Stimulated activated CD4-positive, alpha-beta T cell treated with anti-CD3 and anti-CD28 coated beads, Interleukin-4, amount 100 ng/mL, for 1 hour (primary cell): ENCODE measurements around the gene DCC.

Experiments used
- DNase-seq: peaks from one replicate; pipeline ENCODE4 v3.0.0-alpha.2; 2020

DCC gene

DNA sequence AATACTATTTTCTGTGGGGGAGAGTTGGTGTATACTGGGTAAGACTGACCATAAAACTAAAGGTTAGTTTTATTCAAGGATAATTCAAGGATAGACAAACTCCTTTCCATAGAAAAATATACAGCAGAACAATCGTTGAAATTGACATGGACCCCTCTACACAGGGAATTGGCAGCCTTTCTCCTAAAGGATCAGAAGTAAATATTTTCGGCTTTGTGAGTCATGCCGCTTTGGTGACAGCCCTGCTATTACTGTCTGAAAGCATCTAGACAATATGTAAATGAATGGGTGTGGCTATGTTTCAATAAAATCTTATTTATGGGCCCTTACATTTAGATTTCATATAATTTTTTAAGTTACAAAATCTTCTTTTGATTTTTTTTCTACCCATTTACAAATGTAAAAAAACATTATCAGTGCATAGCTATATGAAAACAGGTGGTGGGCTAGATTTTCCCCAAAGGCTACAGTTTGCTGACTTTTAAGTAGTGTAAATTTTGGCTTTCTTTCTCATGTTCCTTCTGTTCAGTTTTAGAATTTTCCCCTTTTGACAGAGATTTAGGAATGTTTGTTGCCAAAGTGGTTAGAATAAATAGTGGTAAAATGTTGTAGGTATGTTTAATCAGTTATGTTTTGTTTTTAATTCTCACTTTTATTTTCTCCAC is 270.6 kb downstream of the DCC start:
- no peak for DNase-seq

- no peak for DNase-seq
These were observed 272.4 kb downstream of the DCC start for GRCh38 chr18:52612406-52612805.

- no peak for DNase-seq
These were observed 275.3 kb downstream of the DCC start for GRCh38 chr18:52615321-52615720.

GRCh38 chr18:52615943-52616342 is 275.9 kb downstream of the DCC start:
- DNase-seq = no peak

GRCh38 chr18:52617931-52618330 is 277.9 kb downstream of the DCC start:
- no peak for DNase-seq

GRCh38 chr18:52620926-52621439 is 281.0 kb downstream of the DCC start:
- no peak for DNase-seq

DNA sequence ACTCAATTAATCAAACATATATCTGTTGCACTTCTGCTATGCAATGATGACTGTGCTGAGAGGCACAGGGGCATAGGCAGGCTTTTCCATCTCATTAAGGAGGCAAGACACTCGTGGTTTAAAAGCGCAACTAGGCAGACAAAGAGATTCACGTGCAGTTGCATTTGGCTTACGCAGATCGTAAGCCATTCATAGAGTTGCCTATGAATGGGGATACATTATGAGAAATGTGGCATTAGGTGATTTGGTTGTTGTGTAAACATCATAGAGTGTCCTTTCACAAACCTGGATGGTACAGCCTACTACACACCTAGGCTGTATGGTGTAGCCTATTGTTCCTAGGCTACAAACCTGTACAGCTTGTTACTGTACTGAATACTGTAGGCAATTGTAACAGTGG is 284.7 kb downstream of the DCC start:
- no peak for DNase-seq

GRCh38 chr18:52636536-52636935 is 296.5 kb downstream of the DCC start:
- DNase-seq = no peak

DNA sequence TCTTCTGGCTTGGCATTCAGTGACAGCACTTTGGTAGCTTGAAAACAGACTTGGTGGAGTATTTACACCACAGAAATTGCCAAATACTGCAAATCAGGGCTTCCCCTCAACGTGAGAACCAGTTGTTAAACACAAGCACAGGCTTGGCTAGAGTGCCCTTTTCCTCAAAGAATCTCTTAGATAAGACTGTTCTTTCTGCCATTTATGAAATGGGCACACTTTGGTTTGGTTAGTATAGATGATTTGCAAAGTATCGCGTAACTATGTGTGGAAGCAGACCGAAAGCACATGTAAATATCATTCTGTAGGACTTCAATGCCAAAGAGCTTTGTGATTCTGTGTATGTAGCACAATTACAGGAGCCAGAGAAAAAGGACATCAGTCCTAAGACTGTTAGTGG is 308.2 kb downstream of the DCC start:
- no peak for DNase-seq

DNA sequence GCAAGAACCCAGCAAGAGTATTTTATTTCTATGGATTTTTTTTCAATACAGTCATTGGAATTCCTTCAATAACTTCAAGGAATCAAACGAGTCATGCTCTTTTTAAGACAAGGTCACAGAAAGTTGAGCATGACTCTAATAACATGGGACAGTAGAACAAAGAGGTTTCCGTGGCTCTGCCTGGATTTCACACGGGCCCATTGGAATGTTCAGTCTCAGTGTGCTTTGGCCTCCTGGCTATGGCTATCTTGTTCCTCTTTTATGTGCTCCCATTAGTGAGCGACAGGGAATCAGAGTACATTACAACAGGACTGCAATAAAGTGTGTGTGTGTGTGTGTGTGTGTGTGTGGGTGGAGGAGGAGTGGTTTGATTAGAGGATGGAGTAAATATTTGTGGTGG is 312.4 kb downstream of the DCC start:
- DNase-seq = no peak

DNA sequence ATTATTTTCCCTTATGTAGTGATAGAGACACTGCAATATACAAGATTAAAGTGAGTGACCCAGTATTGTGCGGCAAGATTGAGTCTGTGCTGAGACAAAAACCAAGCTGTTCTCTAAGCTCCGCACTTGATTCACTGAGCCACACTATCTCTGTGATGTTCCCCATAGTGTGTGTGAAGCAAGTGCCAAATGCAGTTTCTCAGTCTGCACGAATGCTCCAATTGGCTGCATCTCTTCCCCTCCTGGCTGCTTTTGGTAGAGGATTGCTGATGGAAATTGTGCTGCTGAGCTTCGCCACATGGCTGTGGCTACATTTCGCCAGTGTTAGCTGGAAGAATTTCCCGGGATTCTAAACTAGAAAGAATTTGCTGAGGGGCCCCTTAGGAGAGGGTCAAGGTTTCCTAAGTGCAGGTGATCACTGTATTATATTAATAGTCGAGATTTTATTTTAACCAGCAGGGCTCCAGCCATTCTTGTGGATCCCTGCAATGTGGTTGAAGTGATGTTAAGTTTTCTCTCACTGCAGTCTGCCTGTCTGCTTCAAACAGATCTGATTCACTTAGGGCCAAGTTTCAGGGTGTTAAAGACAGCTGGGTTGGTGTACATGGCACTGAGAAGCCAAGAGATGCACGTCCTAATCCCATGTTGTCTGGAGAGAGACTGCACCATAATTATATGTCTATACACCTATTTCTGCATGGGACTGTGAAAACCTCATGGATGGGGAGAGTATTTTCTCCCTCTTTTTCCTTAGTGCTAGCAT is 317.2 kb downstream of the DCC start:
- no peak for DNase-seq

- DNase-seq = no peak
These were observed 327.6 kb downstream of the DCC start for GRCh38 chr18:52667463-52668065.

- no peak for DNase-seq
These were observed 330.9 kb downstream of the DCC start for GRCh38 chr18:52670896-52671295.

- no peak for DNase-seq
These were observed 338.0 kb downstream of the DCC start for GRCh38 chr18:52678034-52678433.

GRCh38 chr18:52678551-52678950 is 338.6 kb downstream of the DCC start:
- no peak for DNase-seq

DNA sequence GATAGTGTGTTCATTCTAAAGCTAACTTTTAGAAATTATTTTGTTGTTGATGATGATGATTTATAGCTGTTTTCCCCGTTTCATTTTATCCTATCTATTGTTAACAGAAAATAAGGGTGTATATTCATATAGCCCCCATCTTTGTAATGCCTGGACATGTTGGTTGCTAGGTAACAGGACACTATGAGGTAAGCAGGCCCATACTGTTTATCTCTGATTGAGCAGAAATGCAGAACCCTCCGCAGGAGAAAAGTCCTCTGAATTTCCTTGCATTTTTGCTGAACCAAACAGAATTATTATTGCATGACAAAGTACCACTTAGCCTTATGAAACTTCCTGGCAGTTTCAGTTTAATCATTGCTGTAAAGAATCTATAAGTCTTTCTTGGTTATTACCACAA is 339.4 kb downstream of the DCC start:
- DNase-seq = no peak

DNA sequence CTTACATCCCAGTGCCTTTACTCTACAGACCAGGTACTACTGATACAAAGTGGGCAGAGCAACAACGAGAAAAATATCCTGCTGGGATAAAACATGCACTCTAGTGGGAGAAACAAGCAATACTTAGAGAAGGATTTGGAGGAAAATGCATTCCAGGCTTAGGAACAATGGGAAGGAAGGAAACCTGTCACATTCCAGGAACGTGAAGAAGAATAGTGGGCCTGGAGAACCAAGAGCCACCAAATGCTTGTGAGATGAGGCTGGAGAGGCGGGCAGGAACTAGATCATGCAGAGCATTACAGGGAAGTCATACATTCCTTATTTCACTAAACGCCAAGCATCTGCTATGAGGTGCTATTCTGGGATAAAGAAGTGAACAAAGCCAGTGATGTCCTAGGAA is 342.3 kb downstream of the DCC start:
- DNase-seq = no peak

DNA sequence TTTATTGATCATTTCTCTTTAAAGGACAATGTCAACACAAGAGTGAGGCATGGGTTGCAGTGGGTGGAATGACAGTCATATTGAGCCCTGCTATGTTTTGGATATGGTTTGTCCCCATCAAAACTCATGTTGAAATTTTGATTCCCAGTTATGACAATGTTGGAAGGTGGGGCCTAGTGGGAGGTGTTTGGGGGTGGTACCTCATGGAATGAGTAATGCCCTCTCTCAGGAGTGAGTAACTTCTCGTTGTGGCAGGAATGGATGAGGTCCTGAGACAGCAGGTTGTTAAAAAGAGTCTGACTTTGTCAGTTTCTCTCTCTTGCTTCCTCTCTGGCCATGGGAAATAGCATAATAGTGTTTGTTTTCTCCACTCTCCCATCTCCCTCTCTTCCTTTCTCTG is 345.3 kb downstream of the DCC start:
- no peak for DNase-seq

- DNase-seq = no peak
These were observed 351.8 kb downstream of the DCC start for GRCh38 chr18:52691841-52692240.

- no peak for DNase-seq
These were observed 354.8 kb downstream of the DCC start for GRCh38 chr18:52694804-52695203.

DNA sequence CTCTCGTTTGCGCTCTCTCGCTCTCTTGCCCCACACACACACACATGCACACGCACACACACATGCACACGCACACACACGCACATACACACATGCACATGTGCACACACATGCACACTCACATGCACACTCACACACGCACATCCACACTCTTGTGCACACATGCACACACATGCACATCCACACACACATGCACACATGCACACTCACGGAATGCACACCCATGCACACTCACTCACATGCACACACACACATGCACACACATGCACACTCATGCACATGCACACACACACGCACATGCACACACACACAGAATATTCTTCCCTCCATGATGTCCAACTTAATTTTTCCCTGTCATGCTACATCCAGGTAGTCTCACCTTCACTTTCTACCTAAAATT is 360.1 kb downstream of the DCC start:
- no peak for DNase-seq

DNA sequence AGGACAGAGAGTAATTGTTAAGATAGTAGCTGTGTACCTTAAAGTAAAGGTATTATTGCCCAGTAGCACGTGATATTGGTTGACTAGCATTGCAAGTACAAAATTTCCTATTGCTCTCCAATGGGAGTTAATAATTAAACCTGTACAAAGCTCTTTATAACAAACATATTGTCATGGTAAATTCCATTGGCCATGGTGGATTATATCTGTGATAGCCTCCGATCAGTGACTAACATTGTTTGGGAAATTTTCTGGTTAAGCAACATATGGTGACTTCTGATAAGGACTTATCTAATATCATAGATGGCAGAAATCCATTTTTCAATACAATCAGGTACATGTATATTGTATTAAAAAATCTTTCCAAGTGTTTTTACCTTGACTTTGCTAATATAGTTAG is 360.8 kb downstream of the DCC start:
- no peak for DNase-seq

GRCh38 chr18:52701219-52701935 is 361.4 kb downstream of the DCC start:
- no peak for DNase-seq

DNA sequence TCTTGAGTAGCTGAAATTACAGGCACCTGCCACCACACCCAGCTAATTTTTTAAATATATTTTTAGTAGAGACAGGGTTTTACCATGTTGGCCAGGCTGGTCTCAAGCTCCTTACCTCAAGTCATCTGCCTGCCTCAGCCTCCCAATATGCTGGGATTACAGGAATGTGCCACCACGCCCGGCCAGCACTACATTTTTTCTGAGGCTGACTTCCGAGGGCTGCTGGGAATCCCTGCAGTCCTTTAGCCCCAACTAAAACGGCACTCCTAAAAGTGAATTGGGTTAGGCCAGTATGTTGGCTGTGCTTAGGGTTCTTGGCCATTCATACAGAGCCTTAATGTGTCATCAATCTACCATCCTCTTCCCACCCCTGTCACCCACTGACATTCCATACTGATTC is 375.4 kb downstream of the DCC start:
- DNase-seq = no peak
